Astrocyte (in vitro differentiated cells and primary cell): Measurements from ENCODE around the gene EFCAB9.

Experiments used
- EZH2 ChIP-seq: IDR thresholded peaks from 2 replicates; pipeline ENCODE4 v1.6.1; 2012; ENCODE audit warnings: mild to moderate bottlenecking, low read length, inconsistent platforms; ENCODE audit not compliant: insufficient read depth
- TF ChIP-seq, protein P1 (sequence below): IDR thresholded peaks from 2 replicates; pipeline ENCODE4 v1.5.1; 2011; ENCODE audit warnings: low read depth, mild to moderate bottlenecking, inconsistent platforms, low read length, moderate library complexity; ENCODE audit not compliant: insufficient read depth

DNA sequence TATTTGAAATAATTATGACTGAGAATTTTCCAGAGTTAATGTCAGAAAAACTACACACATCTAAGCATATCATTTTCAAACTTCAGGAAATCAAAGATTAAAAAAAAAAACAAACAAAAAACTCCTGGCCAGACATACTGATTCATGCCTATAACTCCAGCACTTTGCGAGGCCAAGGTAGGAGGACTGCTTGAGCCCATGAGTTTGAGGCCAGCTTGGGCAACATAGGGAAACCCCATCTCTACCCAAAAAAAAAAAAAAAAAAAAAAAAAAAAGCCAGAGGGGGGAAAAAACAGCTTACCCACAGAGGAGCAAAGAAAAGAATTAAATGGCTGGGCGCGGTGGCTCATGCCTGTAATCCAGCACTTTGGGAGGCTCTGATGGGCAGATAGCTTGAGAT is 22.4 kb downstream of the EFCAB9 start:
- TF ChIP-seq, protein P1, sequence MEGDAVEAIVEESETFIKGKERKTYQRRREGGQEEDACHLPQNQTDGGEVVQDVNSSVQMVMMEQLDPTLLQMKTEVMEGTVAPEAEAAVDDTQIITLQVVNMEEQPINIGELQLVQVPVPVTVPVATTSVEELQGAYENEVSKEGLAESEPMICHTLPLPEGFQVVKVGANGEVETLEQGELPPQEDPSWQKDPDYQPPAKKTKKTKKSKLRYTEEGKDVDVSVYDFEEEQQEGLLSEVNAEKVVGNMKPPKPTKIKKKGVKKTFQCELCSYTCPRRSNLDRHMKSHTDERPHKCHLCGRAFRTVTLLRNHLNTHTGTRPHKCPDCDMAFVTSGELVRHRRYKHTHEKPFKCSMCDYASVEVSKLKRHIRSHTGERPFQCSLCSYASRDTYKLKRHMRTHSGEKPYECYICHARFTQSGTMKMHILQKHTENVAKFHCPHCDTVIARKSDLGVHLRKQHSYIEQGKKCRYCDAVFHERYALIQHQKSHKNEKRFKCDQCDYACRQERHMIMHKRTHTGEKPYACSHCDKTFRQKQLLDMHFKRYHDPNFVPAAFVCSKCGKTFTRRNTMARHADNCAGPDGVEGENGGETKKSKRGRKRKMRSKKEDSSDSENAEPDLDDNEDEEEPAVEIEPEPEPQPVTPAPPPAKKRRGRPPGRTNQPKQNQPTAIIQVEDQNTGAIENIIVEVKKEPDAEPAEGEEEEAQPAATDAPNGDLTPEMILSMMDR = no peak
- no peak for TF ChIP-seq EZH2
